Endothelial cell of hepatic sinusoid (primary cell): Measurements from ENCODE around the gene SELENOV.
"Not testable (repeated sequence)": the region's sequence is repeated elsewhere in the genome, so short reads cannot be mapped to it uniquely, and the experiment has no call there.

Experiments used
- in situ Hi-C: cut with HindIII; loops from 2 replicates; pipeline ENCODE4 v1.10.0; 2017; ENCODE audit warnings: low sequenced_read_pairs

Gene SELENOV

GRCh38 chr19:39514840-39515550, at the start of gene SELENOV:
Gene SELENOV (plus strand): TSS chr19:39515139. CDS start chr19:39515213, 74 bp downstream.
- in situ Hi-C loops = no loop called here

- in situ Hi-C loops = no loop called here
These were observed 48.8 kb upstream of the SELENOV start for GRCh38 chr19:39465956-39466747.

- in situ Hi-C loops = no loop called here
These were observed 47.0 kb upstream of the SELENOV start for GRCh38 chr19:39467941-39468340.

- in situ Hi-C loops = no loop called here
These were observed 45.9 kb upstream of the SELENOV start for GRCh38 chr19:39469036-39469435.

- in situ Hi-C loops = no loop called here
These were observed 45.4 kb upstream of the SELENOV start for GRCh38 chr19:39469567-39469966.

- in situ Hi-C loops = no loop called here
These were observed 44.1 kb upstream of the SELENOV start for GRCh38 chr19:39470724-39471339.

- in situ Hi-C loops = no loop called here
These were observed 43.0 kb upstream of the SELENOV start for GRCh38 chr19:39471756-39472536.

- in situ Hi-C loops = no loop called here
These were observed 42.0 kb upstream of the SELENOV start for GRCh38 chr19:39472746-39473442.

- in situ Hi-C loops = no loop called here
These were observed 41.4 kb upstream of the SELENOV start for GRCh38 chr19:39473443-39473960.

- in situ Hi-C loops = no loop called here
These were observed 40.8 kb upstream of the SELENOV start for GRCh38 chr19:39474139-39474620.

GRCh38 chr19:39475748-39476147, 39.2 kb upstream of the SELENOV start:
- in situ Hi-C loops = no loop called here

GRCh38 chr19:39479319-39479801, 35.6 kb upstream of the SELENOV start:
- in situ Hi-C loops = not testable (repeated sequence)

- in situ Hi-C loops = no loop called here
These were observed 35.0 kb upstream of the SELENOV start for GRCh38 chr19:39479916-39480315.

GRCh38 chr19:39480337-39481228, 34.4 kb upstream of the SELENOV start, which contains the start of gene TIMM50:
Gene TIMM50 (plus strand): TSS chr19:39480838. CDS start chr19:39480854, 16 bp downstream.
- in situ Hi-C loops = no loop called here

- in situ Hi-C loops = no loop called here
These were observed 33.8 kb upstream of the SELENOV start for GRCh38 chr19:39481229-39481545.

GRCh38 chr19:39481676-39482075, 33.3 kb upstream of the SELENOV start:
- in situ Hi-C loops = no loop called here

- in situ Hi-C loops = no loop called here
These were observed 31.8 kb upstream of the SELENOV start for GRCh38 chr19:39483141-39483540.

- in situ Hi-C loops = no loop called here
These were observed 25.2 kb upstream of the SELENOV start for GRCh38 chr19:39489756-39490155.

- in situ Hi-C loops = no loop called here
These were observed 22.7 kb upstream of the SELENOV start for GRCh38 chr19:39492225-39492624.
